ENCODE measurements around the gene CMTM8.
"Not testable (repeated sequence)": the region's sequence is repeated elsewhere in the genome, so short reads cannot be mapped to it uniquely, and the experiment has no call there.

DNA sequence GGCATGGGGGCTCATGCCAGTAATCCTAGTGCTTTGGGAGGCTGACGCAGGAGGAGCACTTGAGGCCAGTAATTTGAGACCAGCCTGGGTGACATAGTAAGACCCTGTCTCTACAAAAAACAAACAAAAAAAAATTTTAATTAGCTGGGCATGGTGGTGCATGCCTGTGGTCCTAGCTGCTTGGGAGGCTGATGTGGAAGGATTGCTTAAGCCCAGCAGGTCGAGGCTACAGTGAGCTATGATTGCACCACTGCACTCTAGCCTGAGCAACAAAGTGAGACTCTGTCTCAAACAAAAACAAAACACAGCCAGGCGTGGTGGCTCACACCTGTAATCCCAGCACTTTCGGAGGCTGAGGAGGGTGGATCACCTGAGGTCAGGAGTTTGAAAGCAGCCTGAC lies 9.7 kb upstream of the CMTM8 start:
- not testable (repeated sequence) for TF ChIP-seq POLR2A (IDR thresholded peaks at IDR 0.05; ENCODE audit: low read length); GATA3 (IDR thresholded peaks at IDR 0.05; ENCODE audit: borderline replicate concordance); ESRRA (IDR thresholded peaks at IDR 0.05; ENCODE audit: borderline replicate concordance, low read length); RFX5 (IDR thresholded peaks at IDR 0.05); RCOR1 (IDR thresholded peaks at IDR 0.05; ENCODE audit: low read depth, low read length); CHD4 (IDR thresholded peaks at IDR 0.05; ENCODE audit: borderline replicate concordance); NFE2L2 (conservative IDR thresholded peaks at IDR 0.05; ENCODE audit: low read length); EP300 (IDR thresholded peaks at IDR 0.05)
- TF ChIP-seq, protein P1, sequence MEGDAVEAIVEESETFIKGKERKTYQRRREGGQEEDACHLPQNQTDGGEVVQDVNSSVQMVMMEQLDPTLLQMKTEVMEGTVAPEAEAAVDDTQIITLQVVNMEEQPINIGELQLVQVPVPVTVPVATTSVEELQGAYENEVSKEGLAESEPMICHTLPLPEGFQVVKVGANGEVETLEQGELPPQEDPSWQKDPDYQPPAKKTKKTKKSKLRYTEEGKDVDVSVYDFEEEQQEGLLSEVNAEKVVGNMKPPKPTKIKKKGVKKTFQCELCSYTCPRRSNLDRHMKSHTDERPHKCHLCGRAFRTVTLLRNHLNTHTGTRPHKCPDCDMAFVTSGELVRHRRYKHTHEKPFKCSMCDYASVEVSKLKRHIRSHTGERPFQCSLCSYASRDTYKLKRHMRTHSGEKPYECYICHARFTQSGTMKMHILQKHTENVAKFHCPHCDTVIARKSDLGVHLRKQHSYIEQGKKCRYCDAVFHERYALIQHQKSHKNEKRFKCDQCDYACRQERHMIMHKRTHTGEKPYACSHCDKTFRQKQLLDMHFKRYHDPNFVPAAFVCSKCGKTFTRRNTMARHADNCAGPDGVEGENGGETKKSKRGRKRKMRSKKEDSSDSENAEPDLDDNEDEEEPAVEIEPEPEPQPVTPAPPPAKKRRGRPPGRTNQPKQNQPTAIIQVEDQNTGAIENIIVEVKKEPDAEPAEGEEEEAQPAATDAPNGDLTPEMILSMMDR (IDR thresholded peaks at IDR 0.05) = not testable (repeated sequence)
- TF ChIP-seq, protein P2, sequence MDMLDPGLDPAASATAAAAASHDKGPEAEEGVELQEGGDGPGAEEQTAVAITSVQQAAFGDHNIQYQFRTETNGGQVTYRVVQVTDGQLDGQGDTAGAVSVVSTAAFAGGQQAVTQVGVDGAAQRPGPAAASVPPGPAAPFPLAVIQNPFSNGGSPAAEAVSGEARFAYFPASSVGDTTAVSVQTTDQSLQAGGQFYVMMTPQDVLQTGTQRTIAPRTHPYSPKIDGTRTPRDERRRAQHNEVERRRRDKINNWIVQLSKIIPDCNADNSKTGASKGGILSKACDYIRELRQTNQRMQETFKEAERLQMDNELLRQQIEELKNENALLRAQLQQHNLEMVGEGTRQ (IDR thresholded peaks at IDR 0.05) = not testable (repeated sequence)

All from A549 (cell line).